GM18861 (cell line): ENCODE measurements around the gene POPDC3.
"Not testable (repeated sequence)": the region's sequence is repeated elsewhere in the genome, so short reads cannot be mapped to it uniquely, and the experiment has no call there.

Source experiments
- ATAC-seq: cut with Tn5 transposase; IDR thresholded peaks from one replicate; pipeline ENCODE4 v1.9.1; 2021; ENCODE audit not compliant: unreplicated experiment

Gene POPDC3, protein sequence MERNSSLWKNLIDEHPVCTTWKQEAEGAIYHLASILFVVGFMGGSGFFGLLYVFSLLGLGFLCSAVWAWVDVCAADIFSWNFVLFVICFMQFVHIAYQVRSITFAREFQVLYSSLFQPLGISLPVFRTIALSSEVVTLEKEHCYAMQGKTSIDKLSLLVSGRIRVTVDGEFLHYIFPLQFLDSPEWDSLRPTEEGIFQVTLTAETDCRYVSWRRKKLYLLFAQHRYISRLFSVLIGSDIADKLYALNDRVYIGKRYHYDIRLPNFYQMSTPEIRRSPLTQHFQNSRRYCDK

DNA sequence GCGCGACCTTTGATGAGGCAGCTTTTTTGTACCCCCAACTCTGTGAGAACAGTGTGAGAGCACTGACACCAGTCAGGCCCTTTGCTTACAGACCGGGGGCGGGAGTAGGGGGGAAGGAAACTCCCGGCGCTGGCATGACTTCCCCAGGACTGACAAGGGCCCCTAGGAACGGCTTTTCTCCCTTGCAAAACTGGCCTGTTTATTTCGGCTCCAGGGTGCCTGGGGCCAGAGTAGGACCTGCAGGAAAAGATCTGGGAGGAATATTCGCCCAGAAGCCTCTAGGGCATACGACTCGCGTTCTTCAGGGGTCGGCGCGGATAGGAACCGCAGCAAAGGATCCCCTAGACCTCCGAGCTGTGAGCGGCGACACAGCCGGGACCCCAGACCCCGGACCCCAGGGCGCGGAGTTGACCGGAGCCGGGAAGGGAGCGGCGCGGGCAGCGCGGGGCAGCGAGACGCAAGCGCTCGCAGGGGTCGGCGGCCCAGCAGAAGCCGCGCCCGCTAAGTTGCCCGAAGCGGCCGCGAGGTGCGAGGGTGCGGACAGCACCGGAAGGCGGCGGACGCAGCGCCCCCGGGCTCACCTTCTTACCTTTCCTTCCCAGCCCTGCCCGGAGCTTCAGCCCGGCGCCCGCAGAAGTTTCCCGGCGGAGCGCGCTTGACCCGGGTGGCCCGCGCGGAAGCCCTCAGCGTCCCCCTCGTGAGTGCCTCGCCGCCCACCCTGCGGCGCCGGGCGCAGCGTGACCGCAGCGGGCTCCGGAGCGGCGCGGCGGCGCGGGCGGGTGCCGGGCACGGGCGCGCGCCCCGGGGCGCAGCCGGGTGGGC lies at the start of gene POPDC3:
POPDC3 (minus strand) TSS at position 771 of the 822 bp plus-strand sequence. CDS start 18,105 bp downstream, outside the sequence.
- peak; percentile 44 for ATAC-seq

DNA sequence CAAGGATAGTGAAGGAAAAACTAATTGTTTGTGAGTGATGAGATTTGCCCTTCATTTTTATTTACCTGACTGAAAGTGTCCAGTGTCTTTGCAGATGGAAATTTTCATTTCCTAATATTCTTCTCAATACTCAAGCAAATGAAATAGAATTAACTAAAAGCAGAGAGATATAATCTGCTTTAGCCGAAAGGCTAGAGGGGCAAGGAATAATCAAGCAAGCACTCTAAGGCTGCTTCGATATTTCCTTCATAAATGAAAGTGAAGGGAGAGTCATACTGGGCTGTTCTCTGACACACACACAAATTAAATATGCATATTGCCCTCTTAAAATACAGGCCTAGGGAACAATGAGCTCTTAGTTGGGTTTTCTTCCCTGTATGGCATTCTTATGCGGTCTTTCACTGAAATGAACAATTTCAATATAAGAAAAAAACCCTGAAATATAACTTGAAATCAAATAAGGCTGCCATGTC lies 47.5 kb upstream of the POPDC3 start:
- ATAC-seq, result no peak

DNA sequence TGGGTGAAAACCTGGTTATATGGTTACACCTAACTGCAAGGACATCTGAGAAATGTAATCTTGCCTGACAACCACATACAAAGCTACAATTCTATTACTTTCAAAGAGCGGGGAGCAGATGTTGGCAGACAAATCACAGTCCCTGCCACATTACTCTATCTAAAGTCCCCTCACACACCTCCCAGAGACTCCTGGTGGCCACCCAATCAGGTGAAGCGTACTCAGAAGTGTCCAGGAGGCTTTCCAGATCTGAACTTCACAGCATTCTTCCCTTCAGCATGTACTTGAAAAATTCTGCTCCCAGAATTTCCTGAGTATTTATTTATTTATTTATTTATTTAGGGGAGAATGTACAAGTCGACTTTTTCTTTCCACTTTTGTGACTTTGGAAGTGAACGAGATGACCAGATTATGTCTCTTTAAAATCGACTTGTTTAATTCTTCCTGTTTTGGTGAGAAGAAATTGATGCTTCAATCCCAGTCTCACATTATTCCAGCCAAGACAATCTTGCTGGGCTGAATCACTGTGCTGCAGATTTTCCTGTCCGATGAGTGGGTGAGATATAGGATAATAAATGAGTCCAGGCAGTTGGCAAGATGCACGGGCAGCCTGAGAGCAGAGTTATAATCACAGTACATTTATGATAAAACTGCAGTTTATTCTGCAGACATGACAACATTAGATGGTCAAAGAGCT lies 46.9 kb upstream of the POPDC3 start:
- ATAC-seq, result no peak

DNA sequence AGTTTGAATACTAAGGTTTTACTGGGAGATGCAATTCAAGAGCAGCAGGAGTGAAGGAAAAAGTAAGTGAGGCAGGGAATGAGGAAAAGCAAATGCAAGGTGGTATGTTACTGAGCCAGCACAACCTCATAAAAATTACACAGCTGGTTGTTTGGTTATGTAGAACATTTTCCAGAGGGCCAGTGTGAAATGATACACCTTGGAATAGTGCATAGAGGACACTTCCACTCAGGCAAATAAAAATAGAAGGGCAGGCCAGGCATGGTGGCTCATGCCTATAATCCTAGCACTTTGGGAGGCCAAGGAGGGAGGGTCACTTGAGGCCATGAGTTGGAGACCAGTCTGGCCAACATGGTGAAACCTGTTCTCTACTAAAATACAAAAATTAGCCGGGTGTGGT lies 43.4 kb upstream of the POPDC3 start:
- ATAC-seq, result no peak

DNA sequence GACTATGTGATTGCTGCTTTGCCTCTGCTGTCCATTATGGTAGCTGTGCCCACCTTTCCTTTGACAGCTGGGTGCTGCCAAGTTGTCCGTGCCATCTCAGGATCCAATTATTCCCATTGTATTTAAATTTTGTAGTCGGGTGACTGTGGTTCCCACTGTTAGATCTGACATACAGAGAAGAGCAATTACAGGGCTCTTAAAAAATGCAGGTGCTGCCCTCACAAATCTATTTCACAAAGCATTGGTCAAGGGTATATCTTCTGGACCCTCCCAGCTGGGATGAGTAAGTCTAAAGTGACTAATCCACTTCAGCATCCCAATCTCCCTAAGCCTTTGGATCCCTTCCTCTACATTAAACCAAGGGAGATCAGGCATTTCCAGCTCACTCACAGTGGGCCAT lies 41.4 kb upstream of the POPDC3 start:
- not testable (repeated sequence) for ATAC-seq

DNA sequence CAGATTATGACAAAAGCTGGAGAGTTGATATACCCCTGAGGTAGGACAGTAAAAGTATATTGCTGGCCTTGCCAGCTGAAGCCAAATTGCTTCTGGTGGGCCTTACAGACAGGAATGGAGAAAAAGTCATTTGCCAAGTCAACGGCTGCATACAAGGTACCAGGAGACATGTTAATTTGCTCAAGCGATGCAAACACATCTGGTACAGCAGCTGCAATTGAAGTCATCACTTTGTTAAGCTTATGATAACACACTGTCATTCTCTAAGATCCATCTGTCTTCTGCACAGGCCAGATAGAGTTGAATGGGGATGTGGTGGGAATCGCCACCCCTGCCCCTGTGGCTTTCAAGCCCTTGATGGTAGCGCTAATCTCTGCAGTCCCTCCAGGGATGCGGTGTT lies 40.4 kb upstream of the POPDC3 start:
- no peak for ATAC-seq

DNA sequence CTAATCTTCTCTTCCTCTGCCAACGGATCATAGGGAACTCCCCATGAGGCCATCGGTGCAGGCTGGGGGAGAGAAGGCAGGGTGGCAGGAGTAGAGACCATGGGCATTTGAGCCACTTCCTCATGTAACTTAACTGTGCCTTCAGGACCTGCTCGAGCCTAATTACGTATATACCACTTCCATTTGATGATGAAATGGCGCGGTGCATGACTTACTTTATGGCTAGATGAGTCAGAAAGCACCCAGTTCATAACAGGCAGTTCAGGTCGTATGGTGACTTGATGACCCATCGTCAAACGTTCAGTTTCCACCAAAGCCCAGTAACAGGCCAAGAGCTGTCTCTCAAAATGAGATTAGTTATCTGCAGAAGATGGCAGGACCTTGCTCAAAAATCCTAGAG lies 39.4 kb upstream of the POPDC3 start:
- not testable (repeated sequence) for ATAC-seq

DNA sequence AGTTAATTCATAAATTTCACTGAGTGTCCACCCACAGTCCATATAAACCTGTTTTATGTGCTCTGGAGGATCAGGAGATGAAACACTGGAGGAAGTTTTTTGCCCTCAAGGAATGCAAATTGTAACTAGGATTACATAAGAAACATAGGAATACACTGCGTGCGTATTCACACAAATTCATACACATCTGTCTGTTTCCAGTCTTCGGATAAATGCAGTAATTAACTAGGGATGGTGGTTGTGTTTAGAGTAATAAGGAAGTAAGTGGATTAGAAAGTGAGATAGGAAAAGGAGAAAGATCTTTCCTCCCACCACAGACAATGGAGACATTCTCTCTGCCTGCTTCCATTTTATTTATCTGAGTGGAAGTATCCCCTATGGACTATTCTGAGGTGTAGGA lies 35.7 kb upstream of the POPDC3 start:
- ATAC-seq, result no peak

DNA sequence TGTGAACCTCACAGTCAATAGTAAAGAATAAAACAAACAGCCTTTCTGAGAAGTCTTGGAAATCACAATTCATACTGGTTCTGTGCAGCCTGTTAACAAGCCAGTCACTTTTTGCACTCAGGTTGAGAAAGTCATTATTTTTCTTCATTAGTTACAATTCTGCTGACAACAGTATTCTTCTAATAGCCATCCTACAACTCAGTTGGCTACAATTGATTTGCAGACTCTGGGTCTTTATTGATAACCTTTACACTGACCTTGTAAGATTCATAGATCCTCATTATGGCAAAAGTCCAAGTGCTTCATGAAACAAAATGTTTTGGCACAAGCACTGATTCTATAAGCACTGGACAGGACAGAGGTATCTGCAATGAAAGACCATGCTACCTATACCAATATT lies 34.9 kb upstream of the POPDC3 start:
- ATAC-seq, result no peak

DNA sequence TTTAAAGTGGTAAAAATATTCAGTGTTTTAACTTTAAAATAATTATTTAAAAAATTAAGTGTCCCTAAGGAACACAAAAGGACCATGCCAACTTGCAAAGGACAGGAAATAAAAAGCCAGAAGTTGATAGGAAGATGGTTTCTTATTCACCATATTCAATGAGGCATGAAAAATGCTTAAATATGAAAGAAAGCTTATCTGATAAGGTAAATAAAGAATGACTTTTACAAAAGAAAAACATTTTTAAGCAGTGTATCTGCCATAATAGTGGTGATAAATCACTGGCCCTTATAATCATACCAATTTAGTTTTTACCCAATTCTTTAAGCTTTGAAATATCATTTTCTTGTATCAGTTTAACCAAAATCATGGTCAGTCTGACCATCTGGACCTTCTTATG lies 33.5 kb upstream of the POPDC3 start:
- ATAC-seq, result no peak

DNA sequence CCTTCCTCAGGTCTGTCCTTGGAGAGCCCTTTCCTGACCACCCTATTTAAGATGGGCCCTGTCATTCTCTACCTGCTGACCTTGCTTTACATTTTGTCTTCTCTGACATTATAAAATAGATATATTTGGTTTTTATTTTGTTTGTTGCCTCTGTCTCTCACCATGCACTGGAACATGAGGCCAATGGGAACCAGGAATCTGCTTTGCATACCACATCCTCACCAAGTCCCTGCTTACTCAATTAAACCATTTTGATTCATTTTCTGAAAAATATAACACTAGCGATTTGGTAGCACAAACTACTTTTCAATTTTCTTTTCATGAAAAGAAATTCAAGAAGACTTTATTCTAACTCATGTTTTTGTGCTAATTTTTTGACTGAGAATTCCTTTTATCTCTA lies 32.8 kb upstream of the POPDC3 start:
- ATAC-seq, result peak; percentile 62

DNA sequence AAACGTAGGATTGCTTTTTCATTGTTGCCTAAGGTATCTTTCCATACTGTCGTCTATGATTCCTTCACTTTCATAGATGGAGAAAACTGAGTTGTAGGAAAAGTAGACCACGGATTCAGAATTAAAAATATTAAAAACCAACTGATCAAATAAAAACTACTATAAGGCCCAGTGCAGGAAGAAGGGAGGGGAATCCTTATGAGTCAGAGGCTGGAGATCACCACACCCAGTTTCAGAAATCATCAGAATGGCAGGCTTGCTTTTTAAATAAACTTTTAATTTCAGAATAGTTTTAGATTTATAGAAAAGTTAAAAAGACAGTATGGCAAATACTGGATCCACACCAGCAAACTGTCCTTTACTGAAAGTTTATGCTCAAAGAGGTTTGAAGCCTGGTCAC lies 32.0 kb upstream of the POPDC3 start:
- ATAC-seq, result no peak

DNA sequence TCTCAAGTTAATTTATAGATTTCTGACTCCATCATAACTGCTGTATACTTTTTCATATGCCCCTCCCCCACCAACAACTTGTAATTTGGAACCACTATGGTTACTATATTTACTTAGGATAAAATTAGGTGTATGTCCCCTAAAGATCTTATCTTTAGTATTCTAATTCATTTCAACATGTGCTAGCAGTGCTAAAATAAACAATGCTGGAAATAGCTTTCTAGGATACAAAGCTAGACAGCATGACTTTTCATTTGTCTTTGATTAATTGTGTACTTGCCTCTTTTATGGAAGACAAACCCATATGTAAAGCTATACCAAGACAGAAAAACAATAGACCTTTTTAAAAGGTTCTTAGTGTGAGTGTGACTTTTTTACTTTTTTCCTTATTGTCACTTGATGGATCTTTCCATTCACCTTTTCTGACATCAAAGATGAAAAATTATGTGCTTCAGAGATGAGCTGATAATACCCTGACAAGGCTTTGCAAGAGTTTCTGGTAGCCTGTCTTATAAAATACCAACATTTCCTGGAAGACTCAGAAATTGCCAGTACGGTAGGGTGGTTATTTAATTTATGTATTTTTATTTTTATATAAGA lies 31.2 kb upstream of the POPDC3 start:
- ATAC-seq, result no peak

DNA sequence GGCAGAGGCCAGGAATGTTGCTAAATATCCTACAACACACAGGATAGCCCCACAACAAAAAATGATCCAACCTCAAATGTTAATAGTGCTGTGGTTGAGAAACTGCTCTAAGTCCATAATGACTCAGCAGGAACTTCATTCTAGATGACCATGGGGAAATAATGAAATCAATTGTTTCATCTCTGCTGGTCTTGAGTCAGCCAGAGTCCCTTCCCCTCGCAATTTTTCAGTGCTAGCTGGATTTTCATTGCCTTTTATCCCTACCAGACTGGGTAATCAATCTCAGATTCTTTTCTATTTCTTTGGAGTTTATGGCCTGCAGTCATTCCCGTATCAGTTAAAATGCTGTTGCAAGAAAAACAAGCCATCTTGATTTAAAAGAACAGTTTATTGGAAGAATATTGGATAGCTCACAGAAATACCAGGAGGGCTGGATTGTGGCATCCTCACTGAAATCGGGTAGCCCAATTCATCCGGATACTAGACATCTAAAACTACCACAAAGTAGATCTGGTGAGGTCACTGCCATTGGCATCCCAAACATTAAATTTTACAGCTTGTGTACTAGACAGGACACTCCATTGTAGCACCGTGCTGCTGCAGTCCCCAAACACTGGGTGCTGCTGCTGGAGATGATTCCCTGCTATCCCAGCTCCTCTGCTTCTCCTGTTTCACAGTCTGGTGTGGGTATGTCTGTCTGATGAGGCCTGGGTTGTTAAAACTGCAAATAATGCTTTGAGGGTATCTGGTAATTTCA lies 30.3 kb upstream of the POPDC3 start:
- ATAC-seq, result peak; percentile 44

DNA sequence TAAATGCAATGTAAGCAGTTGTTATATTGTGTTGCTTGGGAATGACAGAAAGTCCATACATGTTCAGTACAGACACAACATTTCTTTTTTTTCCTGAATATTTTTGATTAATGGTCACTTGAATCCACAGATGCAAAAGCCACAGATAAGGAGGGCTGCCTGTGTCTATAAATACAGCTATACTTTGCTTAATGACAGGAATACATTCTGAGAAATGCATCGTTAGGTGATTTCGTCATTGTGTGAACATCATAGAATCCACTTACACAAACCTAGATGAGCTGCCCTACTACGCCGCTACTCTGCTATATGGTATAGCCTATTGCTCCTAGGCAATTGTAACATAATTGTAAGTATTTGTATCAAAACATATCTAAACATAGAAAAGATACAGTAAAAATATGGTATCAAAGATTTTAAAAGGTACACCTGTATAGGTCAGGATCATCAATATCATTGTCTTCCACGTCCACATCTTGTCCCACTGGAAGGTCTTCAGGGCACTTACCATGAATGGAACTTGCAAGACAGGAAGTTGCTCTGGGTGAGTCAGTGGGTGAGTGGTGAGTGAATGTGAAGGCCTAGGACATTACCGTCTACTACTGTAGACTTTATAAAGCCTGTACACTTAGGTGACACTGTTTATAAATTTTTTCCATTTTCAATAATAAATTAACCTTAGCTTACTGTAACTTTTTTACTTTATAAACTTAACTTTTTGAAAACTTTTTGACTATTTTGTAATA lies 27.9 kb upstream of the POPDC3 start:
- no peak for ATAC-seq

DNA sequence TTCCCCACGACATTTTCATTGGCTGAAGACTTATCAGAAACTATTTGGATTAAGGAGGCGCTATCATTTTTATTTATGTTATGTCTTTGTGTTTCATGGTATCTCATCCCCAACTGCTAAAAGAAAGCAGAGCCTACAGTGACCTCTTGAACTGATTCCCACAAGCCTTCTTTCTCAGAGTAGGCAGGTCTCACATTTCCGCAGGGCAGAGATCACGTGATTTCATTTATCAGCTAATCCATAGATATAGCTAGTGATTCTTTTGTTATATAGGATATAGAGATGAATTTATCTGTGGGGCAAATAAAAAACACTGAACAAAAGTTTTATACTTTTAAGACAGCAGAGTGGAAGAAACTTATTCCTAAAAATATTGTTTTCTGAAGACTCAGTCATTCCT lies 25.0 kb upstream of the POPDC3 start:
- ATAC-seq, result no peak

DNA sequence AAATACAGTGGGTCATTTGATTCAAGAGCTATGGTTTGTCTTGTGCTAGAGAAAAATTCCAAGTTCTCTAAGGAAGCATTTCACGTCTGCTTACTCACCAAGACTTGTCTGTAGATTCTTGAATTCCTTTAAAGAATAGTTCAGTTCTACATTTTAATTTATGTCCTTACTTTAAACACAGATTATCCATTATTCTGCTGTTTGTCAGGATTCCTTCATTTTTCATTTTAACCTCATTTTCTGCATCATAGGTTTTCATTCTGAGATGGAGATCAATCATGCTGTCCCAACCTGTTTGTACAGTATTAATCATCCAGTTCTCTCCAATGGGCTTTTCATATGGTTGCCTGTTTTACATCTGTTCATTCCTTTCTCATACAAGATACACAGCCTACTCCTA lies 24.5 kb upstream of the POPDC3 start:
- no peak for ATAC-seq

DNA sequence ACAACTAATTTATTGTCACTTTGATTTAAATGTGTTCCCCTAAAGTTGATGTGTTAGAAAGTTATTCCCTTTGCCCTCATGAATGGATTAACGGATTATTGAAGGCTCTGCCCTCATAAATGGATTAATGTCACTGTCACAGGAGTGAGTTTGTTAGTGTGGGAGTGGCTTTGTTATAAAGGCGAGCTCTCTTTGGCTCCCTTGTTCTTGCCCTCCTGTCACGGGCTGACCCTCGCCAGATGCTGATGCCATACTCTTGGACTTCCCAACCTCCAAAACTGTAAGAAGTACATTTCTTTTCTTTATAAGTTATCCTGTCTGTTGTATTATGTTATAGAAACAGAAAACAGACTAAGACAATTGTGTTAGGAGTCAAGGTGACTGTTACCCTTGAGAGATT lies 22.7 kb upstream of the POPDC3 start:
- no peak for ATAC-seq

DNA sequence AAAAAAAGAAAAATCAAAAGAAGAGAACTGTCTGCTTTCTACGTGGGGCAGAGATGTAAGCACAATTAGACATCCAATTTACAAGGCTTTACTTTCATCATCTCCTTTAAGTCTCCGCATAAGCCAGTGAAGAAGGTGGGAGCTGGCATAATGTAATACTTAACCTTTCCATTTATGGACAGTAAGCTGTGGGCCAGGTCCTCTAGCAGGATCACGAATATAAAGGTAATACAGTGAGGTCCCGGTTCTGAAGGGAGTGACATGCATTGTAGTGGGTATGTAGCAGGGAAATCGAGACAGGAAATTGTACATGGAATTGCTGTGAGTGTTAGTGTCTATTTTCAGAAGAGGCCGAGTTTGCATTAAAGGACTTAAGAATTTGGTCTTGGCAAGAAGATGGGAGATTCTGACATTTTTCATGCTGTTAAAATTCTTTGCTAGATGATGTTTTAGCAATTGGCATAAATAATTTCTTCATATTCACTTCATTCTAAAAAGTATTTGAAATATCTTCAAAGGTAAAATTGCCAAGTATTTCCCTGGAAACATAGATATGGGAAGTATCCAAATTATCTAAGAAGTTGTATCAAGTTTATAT lies 20.4 kb upstream of the POPDC3 start:
- ATAC-seq, result no peak

DNA sequence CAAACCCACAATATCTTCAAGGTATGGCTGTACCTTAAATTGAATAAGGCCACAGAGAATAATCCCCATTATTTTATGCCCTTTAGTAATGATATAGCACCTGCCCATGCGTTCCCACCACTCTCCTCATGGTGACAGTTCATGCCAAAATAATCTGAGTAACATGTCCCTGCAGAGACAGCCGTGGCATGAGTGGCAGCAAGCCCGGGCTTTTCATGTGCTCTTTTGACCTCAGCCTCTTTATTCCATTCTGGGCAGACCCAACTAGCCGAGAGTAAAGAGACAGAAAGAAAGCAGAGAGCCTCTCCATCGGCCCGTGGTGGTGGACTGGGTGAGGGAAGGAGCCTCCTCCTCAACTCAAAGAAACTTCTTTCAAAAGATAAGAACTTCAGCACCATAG lies 19.9 kb upstream of the POPDC3 start:
- no peak for ATAC-seq
